Measurements from ENCODE around the gene ZBTB7C. TPM values are rescaled to one million over a fixed set of nuclear protein-coding genes. Genes with fewer than 3 reads are reported as not detected.

The ZBTB7C gene
- total RNA-seq, 2 donors from 2014 or later, result not detected

DNA sequence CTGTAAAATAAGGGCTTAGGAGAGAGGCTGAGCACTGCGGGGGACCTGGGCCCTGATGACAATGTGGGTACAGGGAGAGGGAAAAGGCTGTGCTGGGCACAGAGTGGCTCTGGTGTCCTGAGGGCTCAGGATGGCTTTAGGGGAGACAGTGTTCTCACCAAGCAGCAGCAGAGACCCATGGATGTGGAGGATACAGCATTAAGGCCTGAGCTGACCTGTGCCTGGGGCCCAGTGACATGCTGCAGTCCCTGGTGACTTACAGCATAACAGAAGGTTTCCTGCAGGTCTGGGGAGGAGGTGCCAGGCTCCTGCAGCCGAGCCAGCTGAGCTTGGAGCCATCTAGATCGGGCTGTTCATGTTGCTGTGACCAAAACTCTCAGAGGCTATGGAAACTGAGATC is 287.4 kb downstream of the ZBTB7C start:
- H3K27ac Mint-ChIP-seq, result no peak overlapping the region
- H3K36me3 Mint-ChIP-seq, result no peaks in the 10 kb centered on the region
- H3K4me3 Mint-ChIP-seq, result no peak overlapping the region
- H3K4me1 Mint-ChIP-seq (ENCODE audit: low read depth in 2 of 2), result no peaks in the 10 kb centered on the region
- H3K27me3 Mint-ChIP-seq, result peaks cover 6 to 9% of the 10 kb centered on the region in 2 donors
- H3K9me3 Mint-ChIP-seq, result no peaks in the 10 kb centered on the region
- ATAC-seq (peak in 1 of 2 donors; percentile 25), DNase-seq (ENCODE audit: low spot score) (no peak)

- H3K4me3 Mint-ChIP-seq, result no peak overlapping the region
These were observed 290.0 kb downstream of the ZBTB7C start for GRCh38 chr18:48119204-48119603.

GRCh38 chr18:48116873-48117630 is 292.1 kb downstream of the ZBTB7C start:
- Mint-ChIP-seq H3K4me3 (no peak overlapping the region), H3K4me1 (ENCODE audit: low read depth in 2 of 2) (no peaks in the 10 kb centered on the region), H3K27ac (no peak overlapping the region), H3K9me3 (no peaks in the 10 kb centered on the region), H3K27me3 (peaks cover 0 to 11% of the 10 kb centered on the region in 2 donors), H3K36me3 (no peaks in the 10 kb centered on the region)
- ATAC-seq, result no peak
- peak; percentile 15 for DNase-seq (ENCODE audit: low spot score)

More at GRCh38 chr18:48119204-48119603, 290.0 kb downstream of the ZBTB7C start:
- Mint-ChIP-seq H3K36me3 (no peaks in the 10 kb centered on the region), H3K27ac (no peak overlapping the region), H3K27me3 (peaks cover 0 to 8% of the 10 kb centered on the region in 2 donors), H3K4me1 (ENCODE audit: low read depth in 2 of 2) (no peaks in the 10 kb centered on the region), H3K9me3 (no peaks in the 10 kb centered on the region)
- no peak for DNase-seq (ENCODE audit: low spot score)
- ATAC-seq, result no peak

GRCh38 chr18:48116017-48116416 is 293.2 kb downstream of the ZBTB7C start:
- DNase-seq (ENCODE audit: low spot score), result no peak
- peaks cover 0 to 9% of the 10 kb centered on the region in 2 donors for H3K27me3 Mint-ChIP-seq
- no peaks in the 10 kb centered on the region for H3K4me1 Mint-ChIP-seq (ENCODE audit: low read depth in 2 of 2)
- no peaks in the 10 kb centered on the region for H3K9me3 Mint-ChIP-seq
- no peak overlapping the region for H3K27ac Mint-ChIP-seq
- H3K4me3 Mint-ChIP-seq, result no peak overlapping the region
- peak in 1 of 2 donors; percentile 7 for ATAC-seq
- H3K36me3 Mint-ChIP-seq, result no peaks in the 10 kb centered on the region

- Mint-ChIP-seq H3K4me1 (ENCODE audit: low read depth in 2 of 2) (no peaks in the 10 kb centered on the region), H3K27ac (no peak overlapping the region), H3K27me3 (peaks cover 9 to 10% of the 10 kb centered on the region in 2 donors), H3K36me3 (no peaks in the 10 kb centered on the region), H3K9me3 (no peaks in the 10 kb centered on the region), H3K4me3 (no peak overlapping the region)
- DNase-seq (ENCODE audit: low spot score), result no peak
- peak in 1 of 2 donors; percentile 50 for ATAC-seq
These were observed 295.5 kb downstream of the ZBTB7C start for GRCh38 chr18:48113691-48114090.

GRCh38 chr18:48111587-48111986 is 297.6 kb downstream of the ZBTB7C start:
- ATAC-seq, result no peak
- H3K27me3 Mint-ChIP-seq, result peaks cover 18% of the 10 kb centered on the region in 2 donors
- H3K9me3 Mint-ChIP-seq, result no peaks in the 10 kb centered on the region
- H3K36me3 Mint-ChIP-seq, result no peaks in the 10 kb centered on the region
- no peaks in the 10 kb centered on the region for H3K4me1 Mint-ChIP-seq (ENCODE audit: low read depth in 2 of 2)
- H3K27ac Mint-ChIP-seq, result no peak overlapping the region
- DNase-seq (ENCODE audit: low spot score), result peak; percentile 40
- no peak overlapping the region for H3K4me3 Mint-ChIP-seq

- H3K27ac Mint-ChIP-seq, result no peak overlapping the region
- H3K36me3 Mint-ChIP-seq, result no peaks in the 10 kb centered on the region
- ATAC-seq (no peak), DNase-seq (ENCODE audit: low spot score) (no peak)
- no peaks in the 10 kb centered on the region for H3K9me3 Mint-ChIP-seq
- H3K27me3 Mint-ChIP-seq, result peaks cover 23 to 26% of the 10 kb centered on the region in 2 donors
- H3K4me1 Mint-ChIP-seq (ENCODE audit: low read depth in 2 of 2), result no peaks in the 10 kb centered on the region
- no peak overlapping the region for H3K4me3 Mint-ChIP-seq
These were observed 298.4 kb downstream of the ZBTB7C start for GRCh38 chr18:48110797-48111196.

DNA sequence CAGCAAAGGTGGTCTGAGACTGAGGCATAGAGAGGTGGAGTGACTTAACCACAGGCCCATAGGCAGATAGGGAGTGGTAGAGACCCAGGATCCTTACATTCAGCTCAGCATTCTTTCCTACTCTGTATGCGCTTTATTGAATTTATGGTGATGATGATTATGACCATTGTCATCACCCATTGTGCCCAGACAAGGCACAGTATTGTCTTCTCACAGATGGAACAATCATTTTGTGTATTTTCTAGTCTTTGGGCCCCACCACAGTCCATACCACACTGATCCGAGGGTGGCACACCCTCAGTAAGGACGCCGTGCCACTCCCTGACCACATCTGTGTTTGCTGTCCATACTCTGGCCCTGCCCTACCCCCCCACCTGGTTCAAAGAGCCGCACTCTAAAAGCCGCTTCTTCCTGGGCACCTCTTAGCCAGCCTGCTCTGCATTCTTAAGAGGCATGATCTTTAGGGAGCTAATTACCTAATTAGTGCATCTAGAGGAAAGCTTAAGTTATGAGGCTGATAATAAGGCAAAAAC is 299.2 kb downstream of the ZBTB7C start:
- Mint-ChIP-seq H3K36me3 (no peaks in the 10 kb centered on the region), H3K9me3 (no peaks in the 10 kb centered on the region), H3K4me3 (no peak overlapping the region), H3K4me1 (ENCODE audit: low read depth in 2 of 2) (no peaks in the 10 kb centered on the region), H3K27ac (no peak overlapping the region), H3K27me3 (peaks cover 25 to 31% of the 10 kb centered on the region in 2 donors)
- no peak for DNase-seq (ENCODE audit: low spot score)
- ATAC-seq, result no peak

DNA sequence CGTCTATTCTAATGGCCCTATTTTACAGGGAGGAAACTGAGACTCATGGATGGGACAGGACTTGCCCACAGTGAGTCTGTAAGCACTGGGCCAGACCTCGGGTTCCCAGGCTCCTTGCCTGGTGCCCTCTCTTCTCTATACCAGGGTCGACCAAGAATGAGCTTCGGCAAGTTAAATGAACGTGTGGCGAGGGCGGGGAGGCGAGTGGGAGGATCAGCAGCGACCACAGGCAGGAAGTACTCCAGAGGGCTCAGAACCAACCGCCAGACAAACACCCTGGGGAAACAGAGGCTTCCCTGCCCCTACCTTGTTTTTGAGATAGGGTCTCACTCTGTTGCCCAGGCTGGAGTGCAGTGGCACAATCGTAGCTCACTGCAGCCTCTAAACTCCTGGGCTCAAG is 301.0 kb downstream of the ZBTB7C start:
- Mint-ChIP-seq H3K36me3 (no peaks in the 10 kb centered on the region), H3K27me3 (peaks cover 25 to 45% of the 10 kb centered on the region in 2 donors), H3K4me1 (ENCODE audit: low read depth in 2 of 2) (no peaks in the 10 kb centered on the region), H3K4me3 (no peak overlapping the region), H3K27ac (no peak overlapping the region), H3K9me3 (no peaks in the 10 kb centered on the region)
- ATAC-seq, result no peak
- no peak for DNase-seq (ENCODE audit: low spot score)

DNA sequence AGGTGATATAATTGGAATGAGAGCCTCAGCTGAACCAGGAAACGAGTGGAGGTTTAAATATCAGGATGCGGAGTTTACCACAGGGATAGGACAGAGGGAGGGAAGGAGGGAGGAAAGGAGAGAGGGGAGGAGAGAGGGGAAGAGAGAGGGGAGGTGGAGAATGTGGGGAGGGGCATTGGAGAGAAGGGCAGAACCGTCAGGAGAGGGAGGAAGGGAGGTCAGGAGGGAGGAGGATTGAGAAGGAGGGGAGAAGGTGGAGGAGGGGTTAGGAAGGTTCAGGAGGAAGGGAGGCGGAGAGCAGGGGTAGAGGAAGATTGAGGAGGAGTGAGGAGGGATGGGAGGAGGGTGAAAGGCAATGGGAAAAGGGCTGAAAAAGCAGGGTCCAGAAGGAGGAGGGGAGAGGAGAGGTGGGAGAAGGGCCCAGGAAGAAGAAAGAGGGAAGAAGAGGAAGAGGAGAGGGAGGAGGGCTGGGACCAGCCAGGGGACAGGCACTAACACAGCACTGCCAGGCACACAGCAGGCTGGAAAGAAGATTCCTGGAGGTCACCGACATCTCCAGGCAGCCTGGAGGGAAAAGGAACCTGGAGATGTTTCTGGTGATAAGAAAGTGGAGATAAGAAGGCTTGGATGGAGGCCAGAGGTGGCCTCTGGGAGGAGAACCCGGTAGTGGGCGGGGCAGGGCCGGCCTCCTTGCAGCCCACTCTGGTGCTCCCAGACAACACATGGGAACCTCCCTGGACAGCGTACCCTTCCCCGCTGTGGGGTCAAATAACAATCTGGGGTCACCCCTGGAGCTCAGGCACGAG is 302.0 kb downstream of the ZBTB7C start:
- no peak for ATAC-seq
- no peak overlapping the region for H3K4me3 Mint-ChIP-seq
- no peaks in the 10 kb centered on the region for H3K9me3 Mint-ChIP-seq
- H3K27me3 Mint-ChIP-seq, result peaks cover 26 to 54% of the 10 kb centered on the region in 2 donors
- DNase-seq (ENCODE audit: low spot score), result no peak
- H3K27ac Mint-ChIP-seq, result no peak overlapping the region
- no peaks in the 10 kb centered on the region for H3K4me1 Mint-ChIP-seq (ENCODE audit: low read depth in 2 of 2)
- no peaks in the 10 kb centered on the region for H3K36me3 Mint-ChIP-seq

GRCh38 chr18:48106498-48106897 is 302.7 kb downstream of the ZBTB7C start:
- no peak for ATAC-seq
- H3K9me3 Mint-ChIP-seq, result no peaks in the 10 kb centered on the region
- no peaks in the 10 kb centered on the region for H3K4me1 Mint-ChIP-seq (ENCODE audit: low read depth in 2 of 2)
- peaks cover 26 to 57% of the 10 kb centered on the region in 2 donors for H3K27me3 Mint-ChIP-seq
- H3K27ac Mint-ChIP-seq, result no peak overlapping the region
- H3K4me3 Mint-ChIP-seq, result no peak overlapping the region
- no peaks in the 10 kb centered on the region for H3K36me3 Mint-ChIP-seq
- no peak for DNase-seq (ENCODE audit: low spot score)

- no peaks in the 10 kb centered on the region for H3K36me3 Mint-ChIP-seq
- no peak overlapping the region for H3K27ac Mint-ChIP-seq
- DNase-seq (ENCODE audit: low spot score) (no peak), ATAC-seq (no peak)
- H3K4me3 Mint-ChIP-seq, result no peak overlapping the region
- H3K4me1 Mint-ChIP-seq (ENCODE audit: low read depth in 2 of 2), result no peaks in the 10 kb centered on the region
- H3K27me3 Mint-ChIP-seq, result peaks cover 29 to 65% of the 10 kb centered on the region in 2 donors
- no peaks in the 10 kb centered on the region for H3K9me3 Mint-ChIP-seq
These were observed 303.9 kb downstream of the ZBTB7C start for GRCh38 chr18:48105317-48105716.

DNA sequence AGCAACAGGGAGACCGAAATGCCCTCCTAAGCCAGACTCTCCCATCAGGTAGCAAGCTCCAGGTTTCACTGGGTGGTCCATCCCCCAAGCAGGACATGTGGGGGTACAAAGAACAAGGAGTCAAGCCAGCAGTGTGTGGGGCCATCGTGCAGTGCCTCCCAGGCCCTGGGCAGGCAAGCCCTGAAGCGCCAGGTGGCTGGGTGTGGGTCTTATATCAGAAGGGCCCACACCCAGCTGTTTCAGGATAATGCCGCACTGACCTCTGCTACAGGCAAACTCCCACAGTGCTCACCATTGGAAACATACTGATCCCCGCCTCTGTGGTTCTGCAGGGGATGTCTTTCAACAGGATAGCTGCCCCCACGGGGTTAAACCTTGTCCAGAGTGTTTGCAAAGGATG is 304.5 kb downstream of the ZBTB7C start:
- H3K27me3 Mint-ChIP-seq, result peaks cover 31 to 65% of the 10 kb centered on the region in 2 donors
- DNase-seq (ENCODE audit: low spot score), result no peak
- no peaks in the 10 kb centered on the region for H3K36me3 Mint-ChIP-seq
- no peak for ATAC-seq
- H3K27ac Mint-ChIP-seq, result no peak overlapping the region
- H3K9me3 Mint-ChIP-seq, result no peaks in the 10 kb centered on the region
- no peak overlapping the region for H3K4me3 Mint-ChIP-seq
- H3K4me1 Mint-ChIP-seq (ENCODE audit: low read depth in 2 of 2), result no peaks in the 10 kb centered on the region

GRCh38 chr18:48100651-48101165 is 308.5 kb downstream of the ZBTB7C start:
- Mint-ChIP-seq H3K4me3 (no peak overlapping the region), H3K27ac (no peak overlapping the region), H3K9me3 (no peaks in the 10 kb centered on the region), H3K36me3 (no peaks in the 10 kb centered on the region), H3K27me3 (peaks cover 17 to 38% of the 10 kb centered on the region in 2 donors), H3K4me1 (ENCODE audit: low read depth in 2 of 2) (no peaks in the 10 kb centered on the region)
- peak; percentile 48 for DNase-seq (ENCODE audit: low spot score)
- ATAC-seq, result no peak

Data from natural killer cell treated with Interleukin-12 subunit alpha and Interleukin-12 subunit beta and Interleukin-15 and Interleukin-18, amount 100 ng/mL, for 72 hours (primary cell).